HTR-8/SVneo (cell line): Measurements from ENCODE around the gene ARHGAP4.

Source experiments
- DNase-seq: peaks from one replicate; pipeline ENCODE4 v3.0.0; 2011; ENCODE audit warnings: low spot score, mixed read lengths; ENCODE audit not compliant: insufficient read length
- FAIRE-seq: peaks from 2 replicates; lab custom pipeline; 2011; peaks lifted over from hg19 to GRCh38; lab: Jason Lieb, UNC

The ARHGAP4 gene

GRCh38 chrX:153964105-153964504, 38.0 kb upstream of the ARHGAP4 start:
- no peak for FAIRE-seq
- DNase-seq, result no peak

- no peak for FAIRE-seq
- DNase-seq, result no peak
Observed at GRCh38 chrX:153963546-153963945, 37.5 kb upstream of the ARHGAP4 start.

DNA sequence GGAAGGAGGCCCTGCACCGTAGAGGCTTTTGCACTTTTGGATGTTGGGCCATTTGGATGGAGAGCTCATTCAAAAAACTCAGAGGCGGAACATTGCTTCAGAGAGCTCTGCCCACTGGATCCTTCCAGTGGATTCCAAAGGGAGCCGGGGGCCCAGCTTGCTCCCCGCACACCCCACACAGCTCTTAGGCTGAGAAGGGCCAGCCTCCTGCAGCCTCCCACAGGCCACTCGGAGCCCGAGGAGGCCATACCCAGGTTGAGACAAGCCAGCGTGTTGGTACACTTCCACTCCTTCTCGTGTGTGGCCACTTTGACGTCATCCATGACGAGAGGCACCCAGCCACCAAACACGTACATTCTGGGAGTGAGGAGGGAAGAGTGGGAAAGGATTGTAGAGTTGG, 35.2 kb upstream of the ARHGAP4 start:
- DNase-seq (no peak), FAIRE-seq (no peak)

- FAIRE-seq, result no peak
Observed at GRCh38 chrX:153960786-153961185, 34.7 kb upstream of the ARHGAP4 start.

GRCh38 chrX:153960077-153960476, 34.0 kb upstream of the ARHGAP4 start:
- DNase-seq (no peak), FAIRE-seq (no peak)

More at GRCh38 chrX:153960786-153961185, 34.7 kb upstream of the ARHGAP4 start:
- DNase-seq, result no peak

DNA sequence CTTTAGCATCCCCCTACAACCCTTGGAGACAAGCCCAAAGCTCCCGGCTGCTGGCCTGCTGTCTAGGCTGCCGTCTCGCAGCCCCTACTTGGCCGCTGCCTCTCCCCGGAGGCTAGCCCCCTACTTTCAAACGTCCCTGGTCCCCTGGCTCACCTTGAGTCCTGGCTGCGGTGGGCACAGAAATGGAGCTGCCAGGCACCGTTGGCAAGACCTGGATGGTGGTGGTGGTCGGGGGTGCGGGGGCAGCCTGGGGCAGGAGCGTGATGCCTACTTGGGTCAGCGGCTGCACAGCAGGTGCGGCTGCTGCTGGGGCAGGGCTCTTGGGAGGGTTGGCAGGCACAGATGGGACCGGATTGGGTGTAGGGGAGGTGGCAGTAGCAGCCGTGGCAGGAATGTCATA, 33.6 kb upstream of the ARHGAP4 start:
- FAIRE-seq, result no peak
- DNase-seq, result no peak

DNA sequence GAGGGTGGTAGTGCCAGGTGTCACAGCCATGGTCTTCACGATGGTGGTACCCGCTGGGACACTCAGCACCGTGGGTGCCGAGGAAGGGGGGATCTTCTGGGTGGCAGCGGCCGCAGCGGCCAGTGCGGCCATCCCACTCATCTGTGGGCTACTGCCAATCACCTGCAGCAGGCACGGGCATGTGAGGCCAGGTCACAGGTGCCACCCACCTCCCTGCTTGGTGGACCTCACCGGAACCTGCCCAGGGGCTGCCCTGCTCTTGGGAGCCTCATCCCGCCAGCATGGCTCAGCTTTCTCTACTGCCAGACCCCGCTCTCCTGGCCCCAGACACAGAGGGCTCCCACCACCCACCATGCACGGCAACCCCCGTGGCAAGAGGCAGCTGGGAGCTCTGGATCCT, 32.5 kb upstream of the ARHGAP4 start:
- DNase-seq, result no peak
- FAIRE-seq, result no peak

DNA sequence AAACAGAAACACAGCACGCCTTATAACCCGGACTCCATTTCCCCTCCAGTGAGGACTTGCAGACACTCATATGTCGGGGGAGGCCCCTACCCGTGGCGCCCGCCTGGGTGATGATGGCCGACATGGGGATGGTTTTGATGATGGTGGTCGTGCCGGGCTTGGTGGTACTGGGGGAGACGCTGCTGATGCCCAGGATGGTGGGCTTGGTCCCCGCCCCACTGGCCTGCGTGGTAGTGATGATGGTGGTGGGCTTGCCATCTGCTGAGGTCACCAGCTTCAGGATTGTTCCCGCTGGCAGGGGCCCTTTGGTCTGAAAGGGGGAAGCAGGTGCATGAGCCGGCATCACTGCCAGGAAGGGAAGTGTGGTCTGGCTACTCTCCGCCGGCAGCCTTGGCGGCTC, 31.2 kb upstream of the ARHGAP4 start:
- no peak for DNase-seq
- no peak for FAIRE-seq

DNA sequence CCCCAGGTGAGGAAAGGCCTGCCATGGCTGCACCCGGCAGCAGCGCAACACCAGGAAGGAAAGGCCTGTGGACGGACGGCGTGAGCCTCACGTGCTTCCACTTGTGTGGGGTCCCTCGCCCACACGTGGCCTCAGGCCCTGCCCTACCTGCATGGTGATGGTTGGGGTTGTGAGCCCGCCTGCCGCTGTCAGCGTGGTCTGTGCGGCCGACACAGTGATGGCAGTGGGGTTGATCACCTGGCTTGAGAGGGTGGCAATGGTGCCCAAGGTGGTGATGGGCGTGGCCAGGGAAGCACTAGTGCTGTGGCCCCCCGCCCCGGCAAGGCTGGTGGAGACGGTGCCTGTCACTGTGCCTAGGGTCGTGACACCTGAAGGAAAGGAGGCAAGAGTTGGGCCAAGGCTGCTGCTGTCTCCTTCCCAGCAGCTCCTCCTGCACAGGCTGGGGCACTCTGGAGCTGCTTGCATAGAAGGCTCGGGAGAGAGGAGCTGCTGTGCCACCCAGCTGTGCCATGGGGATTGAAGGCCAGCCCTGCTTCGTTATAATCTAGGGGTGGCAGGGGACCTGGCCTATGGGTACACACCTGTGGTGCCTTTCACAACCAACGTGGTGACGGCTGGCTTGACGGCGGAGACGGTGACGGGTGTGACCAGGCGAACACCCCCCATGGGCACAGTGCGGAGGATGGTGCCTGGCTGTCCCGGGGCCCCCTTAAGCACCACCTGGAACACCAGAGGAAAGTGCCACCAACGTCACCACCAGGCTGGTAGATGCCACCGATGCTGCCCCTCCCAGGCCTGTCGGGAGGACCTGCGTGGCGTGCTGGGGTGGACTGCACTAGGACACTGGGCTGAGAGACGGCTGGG, 30.2 kb upstream of the ARHGAP4 start:
- FAIRE-seq (no peak), DNase-seq (no peak)

DNA sequence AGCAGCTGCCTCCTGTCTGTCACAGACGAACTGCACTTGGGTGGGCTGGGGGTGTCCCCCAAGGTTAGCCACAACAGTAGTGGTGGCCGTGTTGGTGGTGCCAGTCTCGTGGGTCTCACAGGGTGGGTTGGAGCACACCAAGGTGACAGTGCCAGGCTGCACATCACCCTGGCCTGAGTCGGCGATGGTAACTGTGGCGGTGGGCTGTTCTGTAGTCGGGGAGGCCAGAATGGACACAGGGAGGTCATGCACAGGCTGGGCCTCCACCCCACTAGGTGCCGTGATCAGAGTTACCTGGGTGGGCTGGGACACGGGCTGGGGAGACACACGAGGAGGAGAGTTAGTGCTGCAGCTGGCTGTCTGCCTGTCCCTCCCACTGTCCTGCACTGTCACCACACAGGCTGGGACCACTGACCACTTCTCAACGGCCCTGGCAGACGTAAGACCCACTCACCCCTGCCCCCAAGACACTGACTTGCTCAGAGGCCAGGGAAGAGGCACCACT, 29.2 kb upstream of the ARHGAP4 start:
- FAIRE-seq, result no peak

DNA sequence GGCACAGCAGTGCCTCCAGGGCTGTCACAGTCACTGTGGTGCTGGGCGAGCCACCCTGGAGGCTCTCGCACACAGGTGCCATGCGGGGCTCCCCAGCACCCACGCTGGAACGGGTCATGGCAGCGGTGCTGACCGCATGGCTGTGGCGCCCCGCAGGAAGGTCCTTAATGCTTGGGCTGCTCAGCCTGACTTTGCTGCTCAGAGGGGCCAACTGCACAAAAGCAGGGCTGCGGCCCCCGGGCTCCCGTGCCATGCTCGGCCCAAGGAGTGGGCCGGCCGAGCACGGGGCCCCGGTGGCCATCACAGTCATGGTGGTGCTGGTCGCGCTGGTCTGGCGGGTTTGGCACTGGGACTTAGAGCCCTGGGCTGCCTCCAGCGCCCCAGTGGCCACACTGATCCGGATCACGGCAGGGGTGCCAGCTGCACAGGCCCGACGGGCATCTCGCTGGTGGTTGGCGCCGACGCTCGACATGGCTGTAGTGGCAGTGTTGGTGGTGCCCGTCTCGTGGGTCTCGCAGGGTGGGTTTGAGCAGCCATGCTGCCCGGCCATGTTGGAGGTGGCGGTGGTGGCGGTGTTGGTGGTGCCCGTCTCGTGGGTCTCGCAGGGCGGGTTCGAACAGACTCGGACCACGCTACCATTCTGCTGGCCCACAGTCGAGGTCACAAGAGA, 28.6 kb upstream of the ARHGAP4 start:
- DNase-seq (no peak), FAIRE-seq (no peak)

More for the DNA sequence above, 29.2 kb upstream of the ARHGAP4 start:
- DNase-seq, result no peak

- DNase-seq, result no peak
- no peak for FAIRE-seq
Observed at GRCh38 chrX:153953892-153954557, 28.0 kb upstream of the ARHGAP4 start.

DNA sequence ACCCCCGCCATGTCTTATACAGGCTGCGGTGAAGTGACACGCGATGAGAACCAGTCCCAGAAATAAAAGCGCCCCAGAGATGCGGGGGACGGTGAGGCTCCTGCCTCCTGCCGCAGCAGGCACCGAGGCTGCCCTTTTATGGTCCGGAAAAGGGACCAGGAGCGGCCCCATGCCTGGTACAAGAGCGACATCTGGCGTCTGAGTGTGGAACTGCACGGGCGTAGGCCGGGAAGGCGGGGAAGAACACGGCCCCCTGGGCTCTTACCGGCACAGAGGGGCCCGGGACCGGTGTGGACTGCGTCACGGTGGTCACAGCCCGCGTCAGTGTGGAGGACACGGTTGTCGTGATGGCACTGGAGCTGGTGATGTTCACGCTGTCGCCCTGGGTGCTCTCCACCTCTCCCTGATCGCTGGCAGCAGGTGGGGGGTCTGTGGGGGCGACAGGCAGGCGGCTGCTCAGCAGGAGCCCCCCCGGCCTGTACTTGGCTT, 27.3 kb upstream of the ARHGAP4 start:
- DNase-seq, result peak; percentile 35
- no peak for FAIRE-seq

DNA sequence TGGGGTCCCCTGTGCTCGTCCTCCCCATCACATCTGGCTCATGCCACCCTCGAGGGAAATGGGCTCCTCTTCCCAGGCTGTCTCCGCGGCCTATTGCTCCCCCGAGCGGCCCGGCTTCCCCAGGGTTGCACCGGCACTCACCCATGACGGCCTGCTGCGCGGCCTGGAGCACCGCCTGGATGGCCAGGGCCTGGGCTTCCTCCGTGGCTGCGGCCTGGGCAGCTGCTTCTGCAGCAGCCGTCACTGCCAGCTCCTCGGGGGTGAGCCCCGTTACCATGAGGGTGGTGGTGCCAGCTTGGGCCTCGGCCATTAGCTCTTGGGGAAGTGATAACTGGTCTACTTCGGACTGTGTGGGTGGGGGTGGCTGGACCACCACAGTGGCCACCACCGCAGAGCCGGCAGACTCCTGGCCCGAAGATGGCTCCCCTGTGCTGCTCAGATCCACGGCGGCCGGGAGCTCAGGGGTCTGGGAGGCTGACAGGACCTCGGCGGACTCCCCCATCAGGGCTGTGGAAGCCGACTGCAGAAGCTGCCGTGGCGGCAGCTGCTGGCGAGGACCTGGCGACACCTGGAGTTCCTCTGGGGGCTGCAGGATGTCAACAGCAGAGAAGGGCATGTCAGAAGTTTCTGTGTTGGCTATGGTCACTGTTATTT, 26.4 kb upstream of the ARHGAP4 start:
- FAIRE-seq (no peak), DNase-seq (no peak)

- FAIRE-seq, result no peak
- DNase-seq, result no peak
Observed at GRCh38 chrX:153951683-153952372, 25.8 kb upstream of the ARHGAP4 start.

DNA sequence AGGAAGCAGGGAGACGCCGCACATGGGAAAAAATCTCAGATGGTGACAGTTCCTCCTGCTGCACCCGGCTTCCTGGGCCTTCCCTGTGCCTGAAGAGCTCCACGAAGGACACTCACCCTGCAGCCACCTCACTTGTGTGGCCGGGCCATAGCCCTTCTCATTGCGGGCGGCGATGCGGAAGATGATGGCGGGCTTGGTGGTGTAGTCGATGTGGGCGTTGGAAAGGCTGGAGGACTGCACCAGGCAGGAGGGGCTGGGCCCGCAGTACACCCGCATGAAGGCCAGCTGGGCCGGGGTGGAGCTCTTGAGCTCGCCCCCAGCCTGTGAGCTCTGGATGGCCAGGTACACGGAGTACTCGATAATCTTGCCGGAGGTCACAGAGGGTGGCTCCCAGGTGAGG, 24.1 kb upstream of the ARHGAP4 start:
- FAIRE-seq (no peak), DNase-seq (no peak)

DNA sequence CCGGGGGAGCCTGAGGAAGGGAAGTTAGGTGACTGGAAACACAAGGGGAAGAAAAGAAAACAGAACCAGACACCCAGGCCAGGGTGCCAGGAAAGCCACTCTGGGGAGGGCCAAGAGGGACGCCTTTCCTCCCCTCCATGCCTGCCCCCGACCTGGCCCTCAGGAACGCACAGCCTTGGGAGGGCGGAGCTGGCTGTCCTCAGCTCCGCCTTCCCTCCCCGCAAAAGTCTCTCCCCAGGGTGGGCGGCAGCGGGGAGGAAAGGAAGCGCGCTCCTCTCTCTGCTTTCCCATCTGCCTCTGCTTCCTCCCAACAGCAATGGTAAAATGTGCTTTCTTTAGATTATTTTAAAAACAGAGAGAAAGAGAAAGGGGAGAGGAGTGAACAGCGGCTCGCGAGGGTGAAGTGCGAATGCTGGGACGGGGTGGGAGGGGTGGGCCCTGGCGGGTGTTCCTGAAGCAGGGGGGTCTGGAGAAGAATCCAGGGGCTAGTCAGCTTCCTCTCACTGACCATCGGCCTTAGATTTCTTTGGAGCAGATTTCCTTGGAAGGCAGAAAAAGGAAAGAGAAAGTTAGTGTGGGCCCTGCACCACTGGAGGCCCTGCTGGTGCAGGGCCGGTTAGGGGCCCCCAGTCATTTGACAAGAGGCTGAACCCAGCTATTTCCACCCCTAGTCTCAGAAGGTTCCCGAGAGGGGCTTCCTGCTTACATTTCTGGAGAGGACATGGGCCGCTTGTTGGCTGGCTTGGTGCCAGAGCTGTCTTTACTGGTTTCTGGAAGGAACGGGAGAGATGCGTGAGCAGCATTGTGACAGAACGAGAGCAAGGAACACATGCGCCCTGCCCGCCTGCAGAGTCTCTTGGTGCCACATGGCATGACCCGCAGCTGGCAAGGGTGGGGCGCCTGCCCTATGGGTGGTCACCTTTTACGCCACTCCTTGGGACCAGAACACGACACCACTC, 23.1 kb upstream of the ARHGAP4 start:
- no peak for FAIRE-seq

DNA sequence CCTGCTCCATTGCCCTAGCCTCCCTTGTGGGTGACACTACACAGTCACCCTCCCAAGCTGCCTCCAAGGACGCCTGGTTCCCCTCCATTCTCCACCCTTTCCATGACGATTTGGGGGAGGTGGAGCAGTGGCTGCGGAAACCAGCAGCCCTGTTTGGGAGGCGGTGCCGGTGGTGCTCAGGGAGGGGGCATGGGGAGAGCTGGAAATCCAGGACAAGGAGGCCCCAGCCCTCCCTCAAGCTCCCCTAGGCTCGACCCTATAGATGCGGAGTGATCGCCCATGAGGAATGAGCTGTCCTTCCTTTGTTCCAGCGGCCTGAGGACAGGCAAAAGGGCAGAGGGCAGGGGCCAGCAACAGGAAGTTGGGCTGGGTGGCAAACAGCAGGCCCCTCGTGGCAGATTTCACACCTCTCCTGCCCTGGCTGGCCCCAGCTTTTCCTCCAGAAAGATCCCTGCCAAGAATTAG, 22.0 kb upstream of the ARHGAP4 start:
- no peak for DNase-seq
- no peak for FAIRE-seq

More for the DNA sequence above, 23.1 kb upstream of the ARHGAP4 start:
- DNase-seq, result no peak
